Spinal cord (tissue), 10 donors: Measurements from ENCODE around the gene VPS26B. TPM values are rescaled to one million over a fixed set of nuclear protein-coding genes. Genes with fewer than 3 reads are reported as not detected.
"Not testable (repeated sequence)": the region's sequence is repeated elsewhere in the genome, so short reads cannot be mapped to it uniquely, and the experiment has no call there.

ENCODE experiments used
- DNase-seq, 6 donors: peaks; one replicate each; pipeline versions ENCODE4 v3.0.0 to v3.0.0-alpha.2; 2013 to 2015; ENCODE audit warnings: low spot score in 6 of 6, low read depth in 4 of 6
- H3K27ac ChIP-seq: one replicate; pipeline ENCODE4 v1.5.1; 2013; ENCODE audit warnings: low read depth, low read length, control low read depth
- H3K27me3 ChIP-seq: one replicate; pipeline ENCODE4 v1.6.1; 2013; ENCODE audit warnings: low read length; ENCODE audit not compliant: control insufficient read depth, insufficient read depth
- H3K36me3 ChIP-seq: one replicate; pipeline ENCODE4 v1.6.1; 2013; ENCODE audit warnings: low read length; ENCODE audit not compliant: control insufficient read depth, insufficient read depth
- H3K4me1 ChIP-seq: one replicate; pipeline ENCODE4 v1.6.1; 2013; ENCODE audit warnings: low read length; ENCODE audit not compliant: control insufficient read depth, insufficient read depth
- H3K4me3 ChIP-seq: one replicate; pipeline ENCODE4 v1.5.1; 2013; ENCODE audit warnings: low read depth, low read length, control low read depth
- H3K9me3 ChIP-seq: one replicate; pipeline ENCODE4 v1.6.1; 2013; ENCODE audit warnings: low read length; ENCODE audit not compliant: control insufficient read depth, insufficient read depth
- WGBS: methylation state at CpG from one replicate; pipeline ENCODE4 v1.1.5; 2013; ENCODE audit warnings: missing lambda C conversion rate; ENCODE audit not compliant: insufficient coverage; 5-methylcytosine and 5-hydroxymethylcytosine counted together
- polyA plus RNA-seq, 2 donors: library from polyadenylated mRNA; unstranded; fragments of 120-200 nt; gene quantifications; one replicate each; pipeline ENCODE4 v1.2.1, GENCODE V29; 2013; ENCODE audit not compliant: insufficient read length in 2 of 2
- total RNA-seq, 2 donors: library from RNA; depleted of rRNA in 1 of 2; stranded (reverse); fragments of 120-200 nt in 1 of 2; fragments of >200 nt in 1 of 2; gene quantifications; one replicate each; pipeline versions ENCODE4 v1.2.3 to v1.2.4, GENCODE V29; 2013 to 2014
- donor health status: healthy.

VPS26B gene
- total and polyA plus RNA-seq, 4 donors = 51.0 to 109 (median 76.9) TPM

DNA sequence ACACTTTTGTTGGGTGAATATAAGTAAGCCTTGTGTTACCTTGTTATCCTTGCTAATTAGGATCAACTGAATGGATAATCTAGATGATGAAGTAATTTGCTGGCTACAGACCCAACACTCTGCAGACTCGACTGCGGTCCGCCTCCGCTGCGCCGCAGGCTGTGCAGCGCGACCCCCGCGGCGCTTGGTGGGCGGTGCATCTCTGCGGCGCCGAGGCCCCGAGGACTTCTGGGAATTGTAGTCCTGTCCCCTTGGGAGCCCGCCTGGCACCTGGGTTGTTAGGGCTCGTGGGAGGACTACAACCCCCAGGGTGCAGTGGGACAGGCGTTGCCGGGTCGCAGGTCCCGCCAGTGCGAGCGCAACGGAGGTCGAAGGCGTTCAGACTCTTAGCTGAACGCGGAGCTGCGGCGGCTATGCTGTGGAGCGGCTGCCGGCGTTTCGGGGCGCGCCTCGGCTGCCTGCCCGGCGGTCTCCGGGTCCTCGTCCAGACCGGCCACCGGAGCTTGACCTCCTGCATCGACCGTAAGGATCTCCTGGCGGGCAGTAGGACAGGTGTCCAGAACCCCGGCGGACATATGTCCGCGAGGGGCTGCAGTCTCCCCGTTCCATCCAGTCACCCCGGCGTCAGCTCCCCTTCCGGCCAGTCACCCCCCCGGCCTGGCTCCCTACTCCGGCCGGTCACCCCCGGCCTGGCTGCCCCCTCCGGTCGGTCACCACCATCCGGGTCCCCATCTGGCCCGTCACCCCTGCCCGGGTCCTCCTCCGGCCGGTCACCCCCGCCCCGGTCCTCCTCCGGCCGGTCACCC, 28.9 kb downstream of the VPS26B start, which contains the start of the genes ACAD8 and THYN1:
TSS of gene ACAD8 (plus strand) at position 381 of the 806 bp plus-strand sequence. CDS start at position 414, 33 bp downstream.
TSS of gene THYN1 (minus strand) at position 165 of the 806 bp plus-strand sequence. CDS start 470 bp downstream, outside the sequence.
- H3K4me1 ChIP-seq = no peaks in the 10 kb centered on the region
- under 1% methylated on average over 62 of the region's 70 CpGs for WGBS
- peak within 1 kb of the TSS; percentile 83 for H3K27ac ChIP-seq
- no peaks in the 10 kb centered on the region for H3K27me3 ChIP-seq
- peak; percentile 93 to 99 (median 96) for DNase-seq
- no peaks in the 10 kb centered on the region for H3K9me3 ChIP-seq
- peaks cover 23% of the 10 kb centered on the region for H3K36me3 ChIP-seq
- peak within 1 kb of the TSS; percentile 82 for H3K4me3 ChIP-seq

DNA sequence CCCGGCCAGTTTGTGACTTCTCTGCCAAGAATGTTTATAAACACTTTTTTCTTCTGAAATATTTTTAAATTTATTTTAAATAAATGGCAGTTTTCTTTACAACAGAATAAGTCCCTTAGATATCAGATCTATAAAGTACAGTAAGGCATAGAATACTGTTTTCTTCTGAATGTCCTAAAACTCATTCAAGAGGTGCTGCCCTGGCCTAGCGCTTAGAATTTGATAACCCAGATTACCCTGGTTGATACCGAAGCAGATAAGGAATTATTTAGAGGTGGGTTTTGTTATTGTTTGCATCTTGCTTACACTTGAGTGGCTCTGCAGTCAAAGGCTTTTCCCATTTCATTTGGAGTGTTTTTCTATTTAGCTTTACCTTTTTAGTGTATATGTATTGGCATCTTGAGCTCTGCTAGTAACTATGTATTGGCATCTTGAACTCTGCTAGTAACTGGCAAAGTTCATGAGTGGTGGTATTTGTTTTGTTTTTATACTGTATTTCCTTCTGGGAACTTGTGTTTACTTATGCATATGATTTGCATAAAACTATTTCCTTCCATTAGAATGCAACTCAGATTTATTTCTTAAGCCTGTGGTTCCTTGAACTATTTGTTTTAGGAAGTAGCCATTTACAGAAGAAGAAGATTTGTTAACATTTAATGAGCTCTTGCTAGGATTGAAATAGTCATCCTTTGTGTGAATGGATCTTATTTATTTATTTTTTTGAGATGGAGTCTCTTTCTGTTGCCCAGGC, 30.1 kb downstream of the VPS26B start:
- WGBS = 100% methylated on average over 2 of the region's 3 CpGs
- Histone ChIP-seq H3K27me3 (no peaks in the 10 kb centered on the region), H3K4me3 (peak overlapping the region; percentile 75), H3K36me3 (peaks cover 30% of the 10 kb centered on the region), H3K27ac (no peak overlapping the region), H3K9me3 (no peaks in the 10 kb centered on the region), H3K4me1 (no peaks in the 10 kb centered on the region)
- no peak for DNase-seq

GRCh38 chr11:134255184-134255561, 30.7 kb downstream of the VPS26B start:
- H3K4me1 ChIP-seq, DNase-seq, H3K4me3 ChIP-seq, H3K27ac ChIP-seq, H3K9me3 ChIP-seq, H3K27me3 ChIP-seq: not testable (repeated sequence)
- WGBS = 94% methylated on average over 5 of the region's 5 CpGs
- peaks cover 25% of the 10 kb centered on the region for H3K36me3 ChIP-seq

DNA sequence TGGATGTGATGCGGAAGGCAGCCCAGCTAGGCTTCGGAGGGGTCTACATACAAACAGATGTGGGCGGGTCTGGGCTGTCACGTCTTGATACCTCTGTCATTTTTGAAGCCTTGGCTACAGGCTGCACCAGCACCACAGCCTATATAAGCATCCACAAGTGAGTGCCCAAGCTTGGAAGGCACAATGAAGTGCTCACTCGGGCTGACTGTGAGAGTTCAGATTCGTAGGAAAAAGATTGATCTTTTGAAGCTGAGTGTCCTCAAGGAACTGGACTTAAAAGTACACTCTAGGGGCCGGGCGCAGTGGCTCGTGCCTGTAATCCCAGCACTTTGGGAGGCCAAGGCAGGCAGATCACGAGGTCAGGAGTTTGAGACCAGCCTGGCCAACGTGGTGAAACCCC, 32.6 kb downstream of the VPS26B start:
- Histone ChIP-seq H3K27ac (no peak overlapping the region), H3K4me1 (no peaks in the 10 kb centered on the region), H3K4me3 (no peak overlapping the region), H3K36me3 (peaks cover 40% of the 10 kb centered on the region), H3K27me3 (no peaks in the 10 kb centered on the region), H3K9me3 (no peaks in the 10 kb centered on the region)
- no peak for DNase-seq
- WGBS = 93% methylated on average over 8 of the region's 11 CpGs

DNA sequence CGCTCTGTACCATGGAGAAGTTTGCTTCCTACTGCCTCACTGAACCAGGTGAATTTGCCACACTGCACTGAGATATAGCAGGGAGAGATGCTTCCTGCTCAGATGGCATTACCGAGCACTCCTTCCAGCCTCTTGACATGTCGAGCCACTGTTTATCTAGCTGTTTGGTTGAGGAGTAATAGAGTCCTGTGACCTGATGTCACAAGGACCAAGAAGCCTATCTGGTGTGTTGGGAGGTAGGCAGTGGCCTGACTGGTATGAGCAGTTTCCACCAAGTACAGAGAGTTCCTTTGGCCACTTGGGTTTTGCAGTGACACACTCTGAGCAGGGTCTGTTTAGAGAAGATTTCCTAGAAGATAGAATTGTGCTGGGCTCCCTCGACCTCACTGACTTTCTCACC, 34.1 kb downstream of the VPS26B start:
- no peaks in the 10 kb centered on the region for H3K27me3 ChIP-seq
- no peak for DNase-seq
- H3K27ac ChIP-seq = no peak overlapping the region
- no peaks in the 10 kb centered on the region for H3K9me3 ChIP-seq
- H3K36me3 ChIP-seq = peaks cover 50% of the 10 kb centered on the region
- no peak overlapping the region for H3K4me3 ChIP-seq
- H3K4me1 ChIP-seq = no peaks in the 10 kb centered on the region
- WGBS = 96% methylated on average over 3 of the region's 4 CpGs

DNA sequence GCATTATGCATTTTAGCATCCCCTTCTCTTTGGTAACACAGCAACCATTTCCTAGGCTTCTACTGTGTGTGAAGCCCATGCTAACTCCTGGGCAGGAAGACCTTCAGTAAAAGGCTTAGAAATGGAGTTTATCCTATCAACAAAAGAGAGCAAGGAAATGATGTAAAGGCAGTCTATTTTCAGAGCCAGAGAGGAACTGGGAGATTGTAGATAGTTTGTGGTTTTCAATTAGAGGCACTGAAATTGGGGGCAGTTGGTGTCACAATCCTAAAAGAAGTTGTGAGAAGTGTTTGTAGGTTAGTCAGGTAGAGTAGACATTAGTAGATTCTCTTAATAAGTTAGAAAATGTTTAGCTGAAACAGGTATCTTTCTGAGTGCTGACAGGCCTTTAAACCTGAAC, 36.0 kb downstream of the VPS26B start:
- Histone ChIP-seq H3K27ac (no peak overlapping the region), H3K27me3 (no peaks in the 10 kb centered on the region), H3K36me3 (peaks cover 54% of the 10 kb centered on the region), H3K4me1 (no peaks in the 10 kb centered on the region), H3K4me3 (no peak overlapping the region), H3K9me3 (no peaks in the 10 kb centered on the region)
- no peak for DNase-seq

DNA sequence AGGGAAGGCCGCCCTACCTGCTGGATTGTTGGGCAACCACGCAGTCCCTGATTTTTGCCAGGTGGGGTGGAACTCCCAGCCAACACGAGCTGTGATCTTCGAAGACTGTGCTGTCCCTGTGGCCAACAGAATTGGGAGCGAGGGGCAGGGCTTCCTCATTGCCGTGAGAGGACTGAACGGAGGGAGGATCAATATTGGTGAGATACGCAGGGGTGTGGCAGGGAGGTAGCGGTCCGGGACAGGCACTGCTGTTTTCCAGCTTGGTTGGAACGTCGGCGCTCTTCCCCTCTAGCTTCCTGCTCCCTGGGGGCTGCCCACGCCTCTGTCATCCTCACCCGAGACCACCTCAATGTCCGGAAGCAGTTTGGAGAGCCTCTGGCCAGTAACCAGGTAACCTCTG, 36.5 kb downstream of the VPS26B start:
- Histone ChIP-seq H3K4me1 (no peaks in the 10 kb centered on the region), H3K4me3 (no peak overlapping the region), H3K9me3 (no peaks in the 10 kb centered on the region), H3K27ac (no peak overlapping the region), H3K27me3 (no peaks in the 10 kb centered on the region), H3K36me3 (peaks cover 54% of the 10 kb centered on the region)
- 92% methylated on average over 16 of the region's 16 CpGs for WGBS
- no peak for DNase-seq

DNA sequence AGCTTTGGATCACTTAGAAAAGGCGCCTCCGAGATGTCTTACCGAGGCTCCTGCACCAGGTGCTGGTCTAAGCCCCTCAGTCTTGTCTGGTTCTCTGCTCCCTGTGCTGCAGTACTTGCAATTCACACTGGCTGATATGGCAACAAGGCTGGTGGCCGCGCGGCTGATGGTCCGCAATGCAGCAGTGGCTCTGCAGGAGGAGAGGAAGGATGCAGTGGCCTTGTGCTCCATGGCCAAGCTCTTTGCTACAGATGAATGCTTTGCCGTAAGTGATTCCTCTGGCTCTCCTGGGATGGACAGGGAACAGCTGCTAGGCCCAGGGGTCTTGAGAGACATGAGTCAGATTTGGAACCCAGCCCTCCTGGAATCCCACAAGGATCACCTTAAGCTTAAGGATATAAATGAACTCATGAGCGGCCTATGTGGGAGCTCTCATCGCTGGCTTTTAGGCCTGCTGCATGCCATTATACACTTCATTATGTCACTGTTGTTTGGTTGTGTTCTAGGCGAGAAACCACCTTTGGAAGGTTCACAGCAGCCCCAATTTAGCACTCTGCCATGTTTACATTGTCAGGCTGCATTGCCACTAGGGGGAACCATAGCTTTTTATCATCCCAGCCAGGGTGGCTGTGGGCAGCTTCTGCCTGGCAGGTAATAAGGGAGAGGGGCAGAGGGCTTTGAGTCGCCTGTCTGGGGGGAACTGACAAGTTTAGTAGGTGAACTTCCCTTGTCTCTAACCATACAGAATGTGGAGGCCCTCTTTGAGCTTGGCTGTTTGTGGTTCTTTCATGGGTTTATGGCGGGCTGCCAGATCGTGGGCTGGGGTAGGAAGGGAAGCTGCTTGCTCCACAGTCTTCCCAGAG, 37.4 kb downstream of the VPS26B start:
- WGBS = 90% methylated on average over 9 of the region's 14 CpGs
- DNase-seq = peak in 1 of 6 donors; percentile 38
- Histone ChIP-seq H3K36me3 (peaks cover 54% of the 10 kb centered on the region), H3K4me1 (no peaks in the 10 kb centered on the region), H3K4me3 (no peak overlapping the region), H3K9me3 (no peaks in the 10 kb centered on the region), H3K27me3 (no peaks in the 10 kb centered on the region), H3K27ac (no peak overlapping the region)

- Histone ChIP-seq H3K9me3 (no peaks in the 10 kb centered on the region), H3K4me1 (no peaks in the 10 kb centered on the region), H3K27ac (no peak overlapping the region), H3K27me3 (peaks cover 2% of the 10 kb centered on the region), H3K36me3 (peaks cover 29% of the 10 kb centered on the region), H3K4me3 (no peak overlapping the region)
- no peak for DNase-seq
- 100% methylated on average over 5 of the region's 7 CpGs for WGBS
Measured at GRCh38 chr11:134264966-134265764, 40.7 kb downstream of the VPS26B start.
